ENCODE data around the gene FGF11. TPM values are rescaled to one million over a fixed set of nuclear protein-coding genes. Genes with fewer than 3 reads are reported as not detected.

FGF11 gene
- total and polyA plus RNA-seq, 2 experiments from 2014 or later = 2.7 to 3.8 TPM

DNA sequence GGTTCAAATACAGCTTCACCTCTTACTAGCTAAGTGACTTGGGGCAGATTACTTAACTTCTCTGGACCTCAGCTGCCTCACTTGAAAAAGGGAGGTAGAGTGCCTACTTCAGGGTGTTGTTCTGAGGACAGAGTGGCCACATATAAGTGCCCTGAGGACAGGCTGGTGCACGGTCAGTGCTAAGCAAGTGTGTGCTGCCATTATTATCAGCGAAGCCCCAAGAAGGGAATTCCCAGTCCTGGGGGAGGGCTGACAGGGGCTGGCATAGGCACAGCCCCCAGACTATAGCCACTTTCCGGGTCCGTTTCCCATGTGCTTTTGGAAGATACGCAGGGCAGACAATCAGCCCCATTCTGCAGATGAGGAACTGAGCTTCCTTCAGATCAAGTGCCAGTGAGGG lies 37.6 kb downstream of the FGF11 start:
- Histone ChIP-seq H3K4me1 (ENCODE audit: insufficient read depth) (peaks cover 45% of the 10 kb centered on the region), H3K9me2 (replicated peaks; ENCODE audit: insufficient read depth) (no peaks in the 10 kb centered on the region), H2AFZ (no peak overlapping the region), H4K20me1 (ENCODE audit: insufficient read depth, poor library complexity, severe bottlenecking) (peaks cover 34% of the 10 kb centered on the region), H3K27ac (peak overlapping the region; percentile 100), H3K79me2 (peaks cover 89% of the 10 kb centered on the region), H3K4me3 (no peak overlapping the region), H3K4me2 (peak overlapping the region; percentile 94), H3K36me3 (replicated peaks; ENCODE audit: insufficient read depth, low read depth) (no peaks in the 10 kb centered on the region), H3K9me3 (ENCODE audit: low read depth) (no peaks in the 10 kb centered on the region), H3K27me3 (no peaks in the 10 kb centered on the region)
- WGBS (ENCODE audit: low lambda C conversion rate, missing lambda C conversion rate) = 88% methylated on average over 5 of the region's 5 CpGs
- no peak for DNase-seq (ENCODE audit: low spot score)
- TF ChIP-seq EZH2phosphoT487 (IDR thresholded peaks at IDR 0.05; ENCODE audit: low read depth, severe bottlenecking, unreplicated experiment) (no peak), EZH2 (IDR thresholded peaks at IDR 0.05; ENCODE audit: borderline replicate concordance) (no peak)
- TF ChIP-seq, protein P1, sequence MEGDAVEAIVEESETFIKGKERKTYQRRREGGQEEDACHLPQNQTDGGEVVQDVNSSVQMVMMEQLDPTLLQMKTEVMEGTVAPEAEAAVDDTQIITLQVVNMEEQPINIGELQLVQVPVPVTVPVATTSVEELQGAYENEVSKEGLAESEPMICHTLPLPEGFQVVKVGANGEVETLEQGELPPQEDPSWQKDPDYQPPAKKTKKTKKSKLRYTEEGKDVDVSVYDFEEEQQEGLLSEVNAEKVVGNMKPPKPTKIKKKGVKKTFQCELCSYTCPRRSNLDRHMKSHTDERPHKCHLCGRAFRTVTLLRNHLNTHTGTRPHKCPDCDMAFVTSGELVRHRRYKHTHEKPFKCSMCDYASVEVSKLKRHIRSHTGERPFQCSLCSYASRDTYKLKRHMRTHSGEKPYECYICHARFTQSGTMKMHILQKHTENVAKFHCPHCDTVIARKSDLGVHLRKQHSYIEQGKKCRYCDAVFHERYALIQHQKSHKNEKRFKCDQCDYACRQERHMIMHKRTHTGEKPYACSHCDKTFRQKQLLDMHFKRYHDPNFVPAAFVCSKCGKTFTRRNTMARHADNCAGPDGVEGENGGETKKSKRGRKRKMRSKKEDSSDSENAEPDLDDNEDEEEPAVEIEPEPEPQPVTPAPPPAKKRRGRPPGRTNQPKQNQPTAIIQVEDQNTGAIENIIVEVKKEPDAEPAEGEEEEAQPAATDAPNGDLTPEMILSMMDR (IDR thresholded peaks at IDR 0.05; ENCODE audit: poor library complexity) = no peak

DNA sequence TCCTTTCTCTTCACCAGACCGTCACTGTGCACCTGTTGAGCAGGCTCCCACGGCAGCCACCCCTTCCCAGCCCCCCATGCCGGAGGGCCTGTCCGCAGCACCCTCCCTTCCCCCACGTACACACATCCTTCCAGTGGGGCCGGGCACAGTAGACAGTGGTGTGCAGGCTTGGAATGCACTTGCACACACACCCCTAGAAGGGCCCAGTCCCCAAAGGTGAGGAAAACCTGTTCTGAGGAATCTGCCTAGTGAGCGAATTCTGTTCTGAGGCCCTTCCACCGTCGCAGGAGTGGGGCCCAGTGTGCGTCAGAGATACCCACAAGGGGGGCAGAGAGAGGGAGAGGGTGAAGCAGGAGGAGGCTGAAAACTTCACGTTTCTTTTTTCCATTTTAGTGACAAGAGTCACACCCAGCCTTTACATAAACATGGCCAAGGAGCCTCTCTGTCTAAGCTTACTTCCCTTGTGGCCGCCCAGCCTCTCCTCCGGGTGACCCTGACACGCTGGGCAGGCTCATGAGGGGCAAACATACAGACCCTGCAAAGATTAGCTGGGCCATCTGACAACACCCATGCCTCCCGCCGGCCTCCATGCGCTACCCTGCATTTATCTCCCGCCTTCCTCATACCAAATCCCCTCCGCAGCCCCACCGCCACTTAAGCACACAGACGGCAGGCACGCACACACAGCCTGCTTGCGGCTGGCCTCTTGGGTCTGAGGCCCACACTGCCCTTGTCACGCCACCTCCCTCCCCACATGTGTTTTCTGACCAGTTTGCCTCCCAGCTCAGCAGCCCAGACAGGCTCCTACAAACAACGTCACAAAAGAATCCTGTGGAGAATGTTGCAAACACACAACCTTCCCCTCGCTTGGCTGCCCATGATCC lies 38.3 kb downstream of the FGF11 start:
- H3K4me1 ChIP-seq (ENCODE audit: insufficient read depth) = peaks cover 51% of the 10 kb centered on the region
- DNase-seq (ENCODE audit: low spot score) = peak; percentile 91

DNA sequence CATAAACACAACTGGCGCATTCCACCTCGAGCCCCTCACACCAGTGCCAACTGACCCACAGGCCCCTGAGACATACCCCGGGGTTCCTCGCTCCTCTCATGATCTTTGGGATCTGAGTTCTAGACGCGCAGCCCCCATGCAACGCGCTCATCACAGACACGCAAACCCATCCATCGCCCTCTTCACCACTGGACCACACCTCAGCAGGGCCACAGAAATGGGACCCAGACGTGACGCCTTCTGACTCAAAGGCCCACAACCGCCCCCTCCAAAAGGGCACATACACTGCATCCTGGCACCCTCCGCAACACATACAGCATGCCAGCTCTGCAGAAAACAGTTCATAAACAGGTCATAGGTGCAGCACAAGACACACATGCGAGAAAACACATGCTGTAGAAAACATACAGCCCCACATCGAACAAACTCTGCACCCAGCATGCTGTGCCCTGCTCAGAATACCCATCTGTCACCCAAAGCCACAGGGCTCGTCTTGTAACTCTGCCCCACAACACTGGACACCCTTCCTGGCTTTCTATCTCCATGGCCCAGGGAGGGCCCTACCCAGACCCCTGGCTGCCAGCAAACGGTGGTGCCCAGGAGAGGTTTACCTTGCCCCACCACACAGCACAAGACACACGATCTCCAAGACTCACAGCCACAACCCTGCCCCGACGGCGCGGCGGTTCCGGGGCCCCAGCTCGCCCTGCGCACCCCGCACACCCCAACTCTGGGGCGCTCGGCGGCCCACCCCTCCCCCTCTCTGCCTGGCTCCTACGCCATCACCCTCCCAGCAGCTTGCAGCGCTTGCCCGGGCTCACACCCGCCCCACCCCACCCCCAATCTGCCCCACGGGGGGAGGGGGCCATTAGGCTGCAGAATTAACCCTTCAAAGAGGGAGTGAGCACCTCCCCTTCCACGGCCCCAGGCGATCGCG lies 39.2 kb downstream of the FGF11 start:
- DNase-seq (ENCODE audit: low spot score) = peak; percentile 85
- H3K36me3 ChIP-seq (replicated peaks; ENCODE audit: insufficient read depth, low read depth) = no peaks in the 10 kb centered on the region
- WGBS (ENCODE audit: low lambda C conversion rate, missing lambda C conversion rate) = 42% methylated on average over 21 of the region's 40 CpGs
- peaks cover 78% of the 10 kb centered on the region for H3K79me2 ChIP-seq
- no peaks in the 10 kb centered on the region for H3K9me3 ChIP-seq (ENCODE audit: low read depth)
- H3K9me2 ChIP-seq (replicated peaks; ENCODE audit: insufficient read depth) = no peaks in the 10 kb centered on the region
- H3K4me3 ChIP-seq = peak overlapping the region; percentile 97
- H2AFZ ChIP-seq = peak overlapping the region; percentile 41
- peak overlapping the region; percentile 100 for H3K27ac ChIP-seq
- peaks cover 56% of the 10 kb centered on the region for H3K4me1 ChIP-seq (ENCODE audit: insufficient read depth)
- H4K20me1 ChIP-seq (ENCODE audit: insufficient read depth, poor library complexity, severe bottlenecking) = peaks cover 30% of the 10 kb centered on the region
- TF ChIP-seq, protein P1 (IDR thresholded peaks at IDR 0.05; ENCODE audit: poor library complexity) = no peak
- no peak for TF ChIP-seq EZH2 (IDR thresholded peaks at IDR 0.05; ENCODE audit: borderline replicate concordance)
- TF ChIP-seq EZH2phosphoT487 (IDR thresholded peaks at IDR 0.05; ENCODE audit: low read depth, severe bottlenecking, unreplicated experiment) = no peak
- no peaks in the 10 kb centered on the region for H3K27me3 ChIP-seq
- peak overlapping the region; percentile 94 for H3K4me2 ChIP-seq

More for the DNA sequence above, 38.3 kb downstream of the FGF11 start:
- Histone ChIP-seq H3K27ac (peak overlapping the region; percentile 100), H4K20me1 (ENCODE audit: insufficient read depth, poor library complexity, severe bottlenecking) (peaks cover 34% of the 10 kb centered on the region), H3K9me2 (replicated peaks; ENCODE audit: insufficient read depth) (no peaks in the 10 kb centered on the region), H3K27me3 (no peaks in the 10 kb centered on the region), H2AFZ (no peak overlapping the region), H3K4me2 (peak overlapping the region; percentile 94), H3K79me2 (peaks cover 86% of the 10 kb centered on the region), H3K9me3 (ENCODE audit: low read depth) (no peaks in the 10 kb centered on the region), H3K36me3 (replicated peaks; ENCODE audit: insufficient read depth, low read depth) (no peaks in the 10 kb centered on the region), H3K4me3 (peak overlapping the region; percentile 97)
- TF ChIP-seq EZH2phosphoT487 (IDR thresholded peaks at IDR 0.05; ENCODE audit: low read depth, severe bottlenecking, unreplicated experiment) (no peak), EZH2 (IDR thresholded peaks at IDR 0.05; ENCODE audit: borderline replicate concordance) (no peak)
- TF ChIP-seq, protein P1 (IDR thresholded peaks at IDR 0.05; ENCODE audit: poor library complexity) = no peak
- 17% methylated on average over 25 of the region's 26 CpGs for WGBS (ENCODE audit: low lambda C conversion rate, missing lambda C conversion rate)
